Ovary (tissue), 3 donors: Measurements from ENCODE around the gene PRR15L.

Source experiments
- EP300 ChIP-seq: sonication (generic); formaldehyde crosslinking; IDR thresholded peaks from one replicate; pipeline ENCODE4 v1.6.1; 2017; ENCODE audit warnings: antibody characterized with exemption
- POLR2A ChIP-seq: fragments of 450-650 bp; IDR thresholded peaks from one replicate; pipeline ENCODE4 v1.6.1; 2017; ENCODE audit warnings: antibody characterized with exemption, mild to moderate bottlenecking, moderate library complexity
- TF ChIP-seq, protein P1 (sequence below), 3 donors: fragments of 450-650 bp in 2 of 3; fragments of 200-600 bp in 1 of 3; IDR thresholded peaks; one replicate each; pipeline versions ENCODE4 v1.5.1 to v1.8.0; 2016 to 2022; ENCODE audit warnings: antibody characterized with exemption in 3 of 3, mild to moderate bottlenecking in 1 of 3
- donor health status: DM: no; HTN: no; CAD: no.

- no peak for TF ChIP-seq EP300
- TF ChIP-seq, protein P1, sequence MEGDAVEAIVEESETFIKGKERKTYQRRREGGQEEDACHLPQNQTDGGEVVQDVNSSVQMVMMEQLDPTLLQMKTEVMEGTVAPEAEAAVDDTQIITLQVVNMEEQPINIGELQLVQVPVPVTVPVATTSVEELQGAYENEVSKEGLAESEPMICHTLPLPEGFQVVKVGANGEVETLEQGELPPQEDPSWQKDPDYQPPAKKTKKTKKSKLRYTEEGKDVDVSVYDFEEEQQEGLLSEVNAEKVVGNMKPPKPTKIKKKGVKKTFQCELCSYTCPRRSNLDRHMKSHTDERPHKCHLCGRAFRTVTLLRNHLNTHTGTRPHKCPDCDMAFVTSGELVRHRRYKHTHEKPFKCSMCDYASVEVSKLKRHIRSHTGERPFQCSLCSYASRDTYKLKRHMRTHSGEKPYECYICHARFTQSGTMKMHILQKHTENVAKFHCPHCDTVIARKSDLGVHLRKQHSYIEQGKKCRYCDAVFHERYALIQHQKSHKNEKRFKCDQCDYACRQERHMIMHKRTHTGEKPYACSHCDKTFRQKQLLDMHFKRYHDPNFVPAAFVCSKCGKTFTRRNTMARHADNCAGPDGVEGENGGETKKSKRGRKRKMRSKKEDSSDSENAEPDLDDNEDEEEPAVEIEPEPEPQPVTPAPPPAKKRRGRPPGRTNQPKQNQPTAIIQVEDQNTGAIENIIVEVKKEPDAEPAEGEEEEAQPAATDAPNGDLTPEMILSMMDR (IDR thresholded peaks at IDR 0.05) = no peak
- TF ChIP-seq POLR2A = no peak
These were observed 21.7 kb downstream of the PRR15L start for GRCh38 chr17:47935961-47936360.
